SU-DHL-6 (cell line): ENCODE measurements around the gene TMEM82.

Experiments used
- CTCF ChIP-seq: fragments of 200-600 bp; sonication (generic); IDR thresholded peaks from one replicate; pipeline ENCODE4 v1.5.1; 2017; ENCODE audit warnings: antibody characterized with exemption, mild to moderate bottlenecking, low read length, moderate library complexity; ENCODE audit not compliant: insufficient read depth, poor library complexity, severe bottlenecking
- EZH2phosphoT487 ChIP-seq: fragments of 200-600 bp; sonication (generic), shearing (Covaris generic); conservative IDR thresholded peaks from 2 replicates; pipeline ENCODE4 v1.6.1; 2018; ENCODE audit warnings: mild to moderate bottlenecking, antibody characterized with exemption, low read length, moderate library complexity, mixed read lengths

DNA sequence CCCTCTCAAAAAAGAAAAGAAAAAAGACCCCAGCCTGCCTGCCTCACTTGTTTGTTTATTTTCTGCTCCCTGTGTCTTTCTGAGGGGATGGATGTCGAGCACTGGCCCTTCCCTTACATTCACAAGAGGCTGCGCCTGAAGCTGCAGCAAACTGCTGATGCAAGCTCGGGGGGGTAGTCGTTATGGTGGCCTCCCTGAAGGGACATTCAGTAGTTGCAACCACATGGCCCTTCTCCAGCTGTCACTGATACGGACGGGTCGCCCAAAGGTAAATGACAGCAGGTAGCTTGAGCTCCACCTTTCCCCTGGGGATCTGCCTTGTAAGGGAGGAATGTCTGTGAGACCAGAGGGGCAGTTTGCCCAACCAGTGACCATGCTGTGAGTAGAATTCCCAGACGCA, 40.5 kb upstream of the TMEM82 start:
- no peak for TF ChIP-seq CTCF
- no peak for TF ChIP-seq EZH2phosphoT487
